Common myeloid progenitor, CD34-positive (primary cell): ENCODE data around the gene SMIM13.
A peak's percentile ranks its signal among the peaks of the same experiment; 100 is the strongest.

ENCODE experiments used
- CTCF ChIA-PET: fragments of 350-600 bp; sonication (Branson Sonifier 250); formaldehyde crosslinking; loops from one replicate; lab custom pipeline; 2021; ENCODE audit warnings: antibody characterized with exemption; lab: Charles Lee
- POLR2A ChIA-PET: fragments of 350-600 bp; sonication (Branson Sonifier 250); formaldehyde crosslinking; loops from one replicate; lab custom pipeline; 2021; ENCODE audit warnings: antibody characterized with exemption; lab: Charles Lee
- DNase-seq, 3 donors: peaks; one replicate each; pipeline versions ENCODE4 v3.0.0 to v3.0.0-alpha.2; 2013
- H3K27ac ChIP-seq, 2 experiments: 1 replicate in 1 of 2; 2 replicates in 1 of 2; pipeline ENCODE4 v1.7.0; 2013; ENCODE audit warnings: inconsistent platforms in 2 of 2, low read length in 2 of 2, mild to moderate bottlenecking in 2 of 2, low read depth in 1 of 2, moderate library complexity in 1 of 2; ENCODE audit not compliant: severe bottlenecking in 2 of 2, insufficient read depth in 1 of 2, poor library complexity in 1 of 2
- H3K27me3 ChIP-seq, 5 experiments: replicated peaks in 2 of 5; 1 replicate in 3 of 5; 2 replicates in 2 of 5; pipeline versions ENCODE4 v1.6.1 to v1.7.0; 2013; ENCODE audit warnings: low read length in 4 of 5, mild to moderate bottlenecking in 2 of 5, moderate library complexity in 2 of 5, inconsistent platforms in 1 of 5; ENCODE audit not compliant: insufficient read depth in 5 of 5, control insufficient read depth in 4 of 5
- H3K36me3 ChIP-seq, 4 experiments: 1 replicate in 2 of 4; 2 replicates in 2 of 4; pipeline versions ENCODE4 v1.6.1 to v1.7.0; 2013; ENCODE audit warnings: low read length in 3 of 4, control low read depth in 1 of 4, mild to moderate bottlenecking in 1 of 4; ENCODE audit not compliant: control insufficient read depth in 4 of 4, insufficient read depth in 4 of 4
- H3K4me1 ChIP-seq, 4 experiments: 1 replicate in 3 of 4; 2 replicates in 1 of 4; pipeline versions ENCODE4 v1.6.1 to v1.7.1; 2013; ENCODE audit warnings: low read length in 3 of 4, mild to moderate bottlenecking in 3 of 4, control low read depth in 1 of 4, inconsistent platforms in 1 of 4, moderate library complexity in 1 of 4; ENCODE audit not compliant: control insufficient read depth in 4 of 4, insufficient read depth in 4 of 4; ENCODE audit errors: control extremely low read depth in 1 of 4
- H3K4me3 ChIP-seq, 7 experiments: 1 replicate in 4 of 7; 2 replicates in 3 of 7; pipeline versions ENCODE4 v1.5.1 to v1.7.0; 2013; ENCODE audit warnings: mild to moderate bottlenecking in 7 of 7, low read length in 6 of 7, moderate library complexity in 6 of 7, inconsistent platforms in 2 of 7, low read depth in 2 of 7, control low read depth in 1 of 7; ENCODE audit not compliant: insufficient read depth in 4 of 7, control insufficient read depth in 1 of 7; ENCODE audit errors: extremely low read depth in 1 of 7
- H3K9me3 ChIP-seq, 5 experiments: 1 replicate in 4 of 5; 2 replicates in 1 of 5; pipeline versions ENCODE4 v1.6.1 to v1.7.1; 2013; ENCODE audit warnings: low read length in 4 of 5, mild to moderate bottlenecking in 2 of 5, inconsistent platforms in 1 of 5, low read depth in 1 of 5, moderate library complexity in 1 of 5; ENCODE audit not compliant: control insufficient read depth in 4 of 5, insufficient read depth in 2 of 5; ENCODE audit errors: control extremely low read depth in 1 of 5
- WGBS: methylation state at CpG from one replicate; pipeline ENCODE4 v1.1.5; 2013; ENCODE audit not compliant: insufficient coverage; 5-methylcytosine and 5-hydroxymethylcytosine counted together

SMIM13 gene

GRCh38 chr6:11066505-11067347 lies 26.9 kb upstream of the SMIM13 start:
- H3K36me3 ChIP-seq, result no peaks in the 10 kb centered on the region
- H3K4me3 ChIP-seq, result no peak overlapping the region
- H3K27ac ChIP-seq, result no peak overlapping the region
- ChIA-PET CTCF (interaction anchor here (0.8 to 2.7 kb wide), 8 partner anchors 9 to 429 kb away, joined by 3 to 14 read pairs (median 4); no protein-coding TSS in a partner anchor), POLR2A (no interaction called here)
- no peaks in the 10 kb centered on the region for H3K4me1 ChIP-seq
- peaks cover 0 to 1% (median 0%) of the 10 kb centered on the region in 5 experiments for H3K27me3 ChIP-seq
- 100% methylated on average over 5 of the region's 6 CpGs for WGBS
- DNase-seq, result no peak
- H3K9me3 ChIP-seq, result no peaks in the 10 kb centered on the region

GRCh38 chr6:11067348-11067747 lies 26.3 kb upstream of the SMIM13 start:
- no peak overlapping the region for H3K27ac ChIP-seq
- CTCF ChIA-PET, result interaction anchor here (1.0 to 2.7 kb wide), 5 partner anchors 11 to 116 kb away, joined by 3 to 14 read pairs (median 4); no protein-coding TSS in a partner anchor
- no peak for DNase-seq
- no peak overlapping the region for H3K4me3 ChIP-seq
- no peaks in the 10 kb centered on the region for H3K4me1 ChIP-seq
- peaks cover 0 to 1% (median 0%) of the 10 kb centered on the region in 5 experiments for H3K27me3 ChIP-seq
- 78% methylated on average over 2 of the region's 2 CpGs for WGBS
- H3K36me3 ChIP-seq, result no peaks in the 10 kb centered on the region
- H3K9me3 ChIP-seq, result no peaks in the 10 kb centered on the region
- POLR2A ChIA-PET, result no interaction called here

GRCh38 chr6:11069760-11070159 lies 23.9 kb upstream of the SMIM13 start:
- Histone ChIP-seq H3K9me3 (no peaks in the 10 kb centered on the region), H3K4me1 (no peaks in the 10 kb centered on the region), H3K27me3 (no peaks in the 10 kb centered on the region), H3K4me3 (no peak overlapping the region), H3K36me3 (no peaks in the 10 kb centered on the region), H3K27ac (no peak overlapping the region)
- WGBS, result 100% methylated on average over 1 of the region's 2 CpGs
- DNase-seq, result no peak
- POLR2A ChIA-PET, result no interaction called here
- CTCF ChIA-PET, result interaction anchor here (1.2 to 4.3 kb wide), 2 partner anchors 18 to 119 kb away, joined by 5 to 21 read pairs; no protein-coding TSS in a partner anchor

- 100% methylated on average over 3 of the region's 4 CpGs for WGBS
- CTCF ChIA-PET, result interaction anchor here (1.2 to 4.3 kb wide), 3 partner anchors 19 to 594 kb away, joined by 3 to 21 read pairs (median 4); no protein-coding TSS in a partner anchor
- no peaks in the 10 kb centered on the region for H3K36me3 ChIP-seq
- POLR2A ChIA-PET, result no interaction called here
- no peaks in the 10 kb centered on the region for H3K4me1 ChIP-seq
- no peaks in the 10 kb centered on the region for H3K9me3 ChIP-seq
- no peak overlapping the region for H3K27ac ChIP-seq
- no peak for DNase-seq
- H3K4me3 ChIP-seq, result no peak overlapping the region
- no peaks in the 10 kb centered on the region for H3K27me3 ChIP-seq
These were observed 21.5 kb upstream of the SMIM13 start for GRCh38 chr6:11072101-11072500.

- POLR2A ChIA-PET, result no interaction called here
- H3K9me3 ChIP-seq, result no peaks in the 10 kb centered on the region
- no peak overlapping the region for H3K27ac ChIP-seq
- 100% methylated on average over 1 of the region's 2 CpGs for WGBS
- no peaks in the 10 kb centered on the region for H3K27me3 ChIP-seq
- DNase-seq, result no peak
- no peaks in the 10 kb centered on the region for H3K36me3 ChIP-seq
- H3K4me3 ChIP-seq, result no peak overlapping the region
- no peaks in the 10 kb centered on the region for H3K4me1 ChIP-seq
- CTCF ChIA-PET, result interaction anchor here (1.2 kb wide), 1 partner anchor 12 kb away, joined by 7 read pairs; no protein-coding TSS in a partner anchor
These were observed 17.1 kb upstream of the SMIM13 start for GRCh38 chr6:11076540-11076939.

GRCh38 chr6:11078266-11078665 lies 15.4 kb upstream of the SMIM13 start:
- 100% methylated on average over 2 of the region's 4 CpGs for WGBS
- Histone ChIP-seq H3K36me3 (no peaks in the 10 kb centered on the region), H3K4me1 (no peaks in the 10 kb centered on the region), H3K27ac (no peak overlapping the region), H3K27me3 (no peaks in the 10 kb centered on the region), H3K4me3 (no peak overlapping the region), H3K9me3 (no peaks in the 10 kb centered on the region)
- ChIA-PET CTCF (no interaction called here), POLR2A (no interaction called here)
- DNase-seq, result peak; percentile 23 to 68 (median 39)

- CTCF ChIA-PET, result interaction anchor here (1.0 to 1.2 kb wide), 2 partner anchors 13 to 408 kb away, joined by 3 to 4 read pairs; partner anchors contain the start of gene SMIM13
These were observed 13.3 kb upstream of the SMIM13 start for GRCh38 chr6:11080296-11080695.

More at GRCh38 chr6:11080296-11080695, 13.3 kb upstream of the SMIM13 start:
- Histone ChIP-seq H3K27ac (no peak overlapping the region), H3K36me3 (no peaks in the 10 kb centered on the region), H3K4me3 (no peak overlapping the region), H3K4me1 (no peaks in the 10 kb centered on the region), H3K9me3 (no peaks in the 10 kb centered on the region), H3K27me3 (no peaks in the 10 kb centered on the region)
- POLR2A ChIA-PET, result interaction anchor here (0.7 kb wide), 1 partner anchor 414 kb away, joined by 3 read pairs; no protein-coding TSS in a partner anchor
- no peak for DNase-seq
- no CpG with 5 or more reads among the region's 3 CpGs for WGBS
